ENCODE data around the gene SWT1.
A peak's percentile ranks its signal among the peaks of the same experiment; 100 is the strongest.

The SWT1 gene

GRCh38 chr1:185288435-185288834 is 131.5 kb downstream of the SWT1 start:
- Histone ChIP-seq H3K4me1 (ENCODE audit: insufficient read depth, poor library complexity, severe bottlenecking) (no peaks in the 10 kb centered on the region), H3K4me3 (ENCODE audit: severe bottlenecking) (no peak overlapping the region), H3K27ac (ENCODE audit: poor library complexity, severe bottlenecking) (no peak overlapping the region), H3K36me3 (ENCODE audit: low read depth) (no peaks in the 10 kb centered on the region; the same call in 1 of the 2 replicates), H3K9me3 (ENCODE audit: severe bottlenecking) (peaks cover 2% of the 10 kb centered on the region), H3K27me3 (ENCODE audit: insufficient read depth, poor library complexity, severe bottlenecking) (no peaks in the 10 kb centered on the region)
- no peak; the same call in 2 of the 3 replicates for ATAC-seq (ENCODE audit: low read depth)
- no peak for DNase-seq (ENCODE audit: low spot score)
- TF ChIP-seq, protein P1, sequence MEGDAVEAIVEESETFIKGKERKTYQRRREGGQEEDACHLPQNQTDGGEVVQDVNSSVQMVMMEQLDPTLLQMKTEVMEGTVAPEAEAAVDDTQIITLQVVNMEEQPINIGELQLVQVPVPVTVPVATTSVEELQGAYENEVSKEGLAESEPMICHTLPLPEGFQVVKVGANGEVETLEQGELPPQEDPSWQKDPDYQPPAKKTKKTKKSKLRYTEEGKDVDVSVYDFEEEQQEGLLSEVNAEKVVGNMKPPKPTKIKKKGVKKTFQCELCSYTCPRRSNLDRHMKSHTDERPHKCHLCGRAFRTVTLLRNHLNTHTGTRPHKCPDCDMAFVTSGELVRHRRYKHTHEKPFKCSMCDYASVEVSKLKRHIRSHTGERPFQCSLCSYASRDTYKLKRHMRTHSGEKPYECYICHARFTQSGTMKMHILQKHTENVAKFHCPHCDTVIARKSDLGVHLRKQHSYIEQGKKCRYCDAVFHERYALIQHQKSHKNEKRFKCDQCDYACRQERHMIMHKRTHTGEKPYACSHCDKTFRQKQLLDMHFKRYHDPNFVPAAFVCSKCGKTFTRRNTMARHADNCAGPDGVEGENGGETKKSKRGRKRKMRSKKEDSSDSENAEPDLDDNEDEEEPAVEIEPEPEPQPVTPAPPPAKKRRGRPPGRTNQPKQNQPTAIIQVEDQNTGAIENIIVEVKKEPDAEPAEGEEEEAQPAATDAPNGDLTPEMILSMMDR (IDR thresholded peaks at IDR 0.05; ENCODE audit: poor library complexity, severe bottlenecking) = no peak

GRCh38 chr1:185289880-185290279 is 132.9 kb downstream of the SWT1 start:
- Histone ChIP-seq H3K4me1 (ENCODE audit: insufficient read depth, poor library complexity, severe bottlenecking) (no peaks in the 10 kb centered on the region), H3K27me3 (ENCODE audit: insufficient read depth, poor library complexity, severe bottlenecking) (no peaks in the 10 kb centered on the region), H3K4me3 (ENCODE audit: severe bottlenecking) (no peak overlapping the region), H3K27ac (ENCODE audit: poor library complexity, severe bottlenecking) (no peak overlapping the region), H3K36me3 (ENCODE audit: low read depth) (peaks cover 1% of the 10 kb centered on the region), H3K9me3 (ENCODE audit: severe bottlenecking) (peaks cover 2% of the 10 kb centered on the region)
- no peak for ATAC-seq (ENCODE audit: low read depth)
- TF ChIP-seq, protein P1 (IDR thresholded peaks at IDR 0.05; ENCODE audit: poor library complexity, severe bottlenecking) = no peak
- no peak for DNase-seq (ENCODE audit: low spot score)

DNA sequence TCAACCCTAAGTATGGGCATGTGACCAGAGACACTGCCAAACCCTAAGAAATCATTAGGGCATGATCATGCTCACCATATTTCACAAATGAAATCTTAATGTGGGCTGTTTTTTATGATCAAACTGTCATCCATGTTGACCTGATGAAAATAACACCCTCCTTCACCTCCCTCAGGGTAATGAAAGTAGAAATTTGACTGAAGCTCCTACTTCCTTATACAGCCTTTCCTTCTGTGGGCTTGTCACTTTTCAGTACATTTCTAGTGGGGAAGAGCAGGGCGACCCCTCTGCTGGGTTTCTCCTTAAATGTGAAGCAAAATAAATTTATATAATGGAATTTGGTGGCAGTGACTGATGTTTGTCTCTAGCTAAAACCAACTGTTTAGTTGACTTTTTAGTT is 134.2 kb downstream of the SWT1 start:
- TF ChIP-seq, protein P1 (IDR thresholded peaks at IDR 0.05; ENCODE audit: poor library complexity, severe bottlenecking) = no peak
- DNase-seq (ENCODE audit: low spot score) (no peak), ATAC-seq (ENCODE audit: low read depth) (0 out of 3 replicates have a peak, but pooled peaks have one; percentile 11)
- H3K27ac ChIP-seq (ENCODE audit: poor library complexity, severe bottlenecking) = no peak overlapping the region
- peaks cover 14% of the 10 kb centered on the region for H3K36me3 ChIP-seq (ENCODE audit: low read depth)
- H3K9me3 ChIP-seq (ENCODE audit: severe bottlenecking) = peaks cover 2% of the 10 kb centered on the region
- no peaks in the 10 kb centered on the region for H3K4me1 ChIP-seq (ENCODE audit: insufficient read depth, poor library complexity, severe bottlenecking)
- H3K27me3 ChIP-seq (ENCODE audit: insufficient read depth, poor library complexity, severe bottlenecking) = no peaks in the 10 kb centered on the region
- H3K4me3 ChIP-seq (ENCODE audit: severe bottlenecking) = no peak overlapping the region

- no peaks in the 10 kb centered on the region for H3K27me3 ChIP-seq (ENCODE audit: insufficient read depth, poor library complexity, severe bottlenecking)
- peaks cover 2% of the 10 kb centered on the region for H3K9me3 ChIP-seq (ENCODE audit: severe bottlenecking)
- no peaks in the 10 kb centered on the region for H3K4me1 ChIP-seq (ENCODE audit: insufficient read depth, poor library complexity, severe bottlenecking)
- no peak overlapping the region for H3K4me3 ChIP-seq (ENCODE audit: severe bottlenecking)
- DNase-seq (ENCODE audit: low spot score) (no peak), ATAC-seq (ENCODE audit: low read depth) (no peak)
- peaks cover 19% of the 10 kb centered on the region for H3K36me3 ChIP-seq (ENCODE audit: low read depth)
- TF ChIP-seq, protein P1 (IDR thresholded peaks at IDR 0.05; ENCODE audit: poor library complexity, severe bottlenecking) = no peak
- no peak overlapping the region for H3K27ac ChIP-seq (ENCODE audit: poor library complexity, severe bottlenecking)
Measured at GRCh38 chr1:185291652-185292051, 134.7 kb downstream of the SWT1 start.

GRCh38 chr1:185292237-185292636 is 135.3 kb downstream of the SWT1 start:
- no peak overlapping the region for H3K27ac ChIP-seq (ENCODE audit: poor library complexity, severe bottlenecking)
- H3K36me3 ChIP-seq (ENCODE audit: low read depth) = peaks cover 25% of the 10 kb centered on the region
- DNase-seq (ENCODE audit: low spot score) (no peak), ATAC-seq (ENCODE audit: low read depth) (no peak)
- no peak overlapping the region for H3K4me3 ChIP-seq (ENCODE audit: severe bottlenecking)
- no peaks in the 10 kb centered on the region for H3K4me1 ChIP-seq (ENCODE audit: insufficient read depth, poor library complexity, severe bottlenecking)
- TF ChIP-seq, protein P1 (IDR thresholded peaks at IDR 0.05; ENCODE audit: poor library complexity, severe bottlenecking) = no peak
- H3K9me3 ChIP-seq (ENCODE audit: severe bottlenecking) = no peaks in the 10 kb centered on the region
- no peaks in the 10 kb centered on the region for H3K27me3 ChIP-seq (ENCODE audit: insufficient read depth, poor library complexity, severe bottlenecking)
